ENCODE data around the gene CER1. TPM values are rescaled to one million over a fixed set of nuclear protein-coding genes. Genes with fewer than 3 reads are reported as not detected.

The CER1 gene
- total and polyA plus RNA-seq, 12 donors = 0.30 to 0.35 TPM; not detected in 10

DNA sequence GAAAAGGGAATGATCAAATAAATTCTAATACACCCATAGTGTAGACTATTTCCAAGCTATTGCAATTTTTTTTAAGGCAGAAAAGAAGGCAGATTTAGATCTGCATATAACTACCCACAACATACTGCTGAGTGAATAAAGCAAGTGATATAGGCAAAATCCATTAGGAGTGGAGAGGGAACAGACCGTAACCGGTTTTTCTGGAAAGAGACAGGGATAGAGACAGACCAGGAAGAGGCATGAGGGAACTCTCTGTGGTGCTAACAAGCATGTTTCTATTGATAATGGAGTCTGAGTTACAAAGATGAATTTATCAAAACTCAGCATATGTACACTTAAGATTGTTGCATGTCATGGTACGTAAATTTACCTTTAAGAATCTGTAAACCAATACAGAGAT, 43.8 kb downstream of the CER1 start:
- intact Hi-C loops (cut with DNase I) = no loop called here
- Histone ChIP-seq H3K27me3 (no peaks in the 10 kb centered on the region), H3K4me3 (no peak overlapping the region), H3K4me1 (peaks cover 0 to 3% (median 0%) of the 10 kb centered on the region in 9 donors), H3K9me3 (no peaks in the 10 kb centered on the region), H3K36me3 (peaks cover 0 to 32% (median 0%) of the 10 kb centered on the region in 9 donors), H3K27ac (no peak overlapping the region)
- no peak for DNase-seq
- TF ChIP-seq, protein P1, sequence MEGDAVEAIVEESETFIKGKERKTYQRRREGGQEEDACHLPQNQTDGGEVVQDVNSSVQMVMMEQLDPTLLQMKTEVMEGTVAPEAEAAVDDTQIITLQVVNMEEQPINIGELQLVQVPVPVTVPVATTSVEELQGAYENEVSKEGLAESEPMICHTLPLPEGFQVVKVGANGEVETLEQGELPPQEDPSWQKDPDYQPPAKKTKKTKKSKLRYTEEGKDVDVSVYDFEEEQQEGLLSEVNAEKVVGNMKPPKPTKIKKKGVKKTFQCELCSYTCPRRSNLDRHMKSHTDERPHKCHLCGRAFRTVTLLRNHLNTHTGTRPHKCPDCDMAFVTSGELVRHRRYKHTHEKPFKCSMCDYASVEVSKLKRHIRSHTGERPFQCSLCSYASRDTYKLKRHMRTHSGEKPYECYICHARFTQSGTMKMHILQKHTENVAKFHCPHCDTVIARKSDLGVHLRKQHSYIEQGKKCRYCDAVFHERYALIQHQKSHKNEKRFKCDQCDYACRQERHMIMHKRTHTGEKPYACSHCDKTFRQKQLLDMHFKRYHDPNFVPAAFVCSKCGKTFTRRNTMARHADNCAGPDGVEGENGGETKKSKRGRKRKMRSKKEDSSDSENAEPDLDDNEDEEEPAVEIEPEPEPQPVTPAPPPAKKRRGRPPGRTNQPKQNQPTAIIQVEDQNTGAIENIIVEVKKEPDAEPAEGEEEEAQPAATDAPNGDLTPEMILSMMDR (IDR thresholded peaks at IDR 0.05) = no peak
- no peak for ATAC-seq
- WGBS, 2 donors = 94 to 99% methylated on average over 3 of the region's 3 CpGs

DNA sequence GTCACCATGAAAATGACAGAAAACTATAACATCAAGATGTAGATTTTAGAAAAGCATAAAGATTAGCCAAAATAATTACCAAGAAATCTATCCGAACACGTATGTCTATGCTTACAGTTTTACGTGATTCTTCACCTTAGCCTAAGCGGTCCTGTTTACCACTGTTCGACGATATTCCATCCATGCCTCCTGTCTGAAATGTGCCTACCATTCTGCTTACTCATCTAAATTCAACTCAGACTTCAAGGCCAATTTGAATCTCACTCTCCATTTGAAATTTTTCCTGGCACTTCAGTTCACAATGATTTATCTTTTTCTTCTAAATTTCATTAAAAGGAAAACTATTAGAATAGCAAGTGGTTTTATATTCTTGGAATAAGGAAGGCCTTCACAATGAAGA, 44.7 kb downstream of the CER1 start:
- no peak for DNase-seq
- Histone ChIP-seq H3K4me1 (peaks cover 0 to 3% (median 0%) of the 10 kb centered on the region in 9 donors), H3K27me3 (no peaks in the 10 kb centered on the region), H3K4me3 (no peak overlapping the region), H3K36me3 (peaks cover 0 to 41% (median 0%) of the 10 kb centered on the region in 9 donors), H3K27ac (no peak overlapping the region), H3K9me3 (no peaks in the 10 kb centered on the region)
- TF ChIP-seq, protein P1 (IDR thresholded peaks at IDR 0.05) = no peak
- no peak for ATAC-seq
- intact Hi-C loops (cut with DNase I) = no loop called here
- 95 to 96% methylated on average over 6 of the region's 6 CpGs for WGBS, 2 donors

DNA sequence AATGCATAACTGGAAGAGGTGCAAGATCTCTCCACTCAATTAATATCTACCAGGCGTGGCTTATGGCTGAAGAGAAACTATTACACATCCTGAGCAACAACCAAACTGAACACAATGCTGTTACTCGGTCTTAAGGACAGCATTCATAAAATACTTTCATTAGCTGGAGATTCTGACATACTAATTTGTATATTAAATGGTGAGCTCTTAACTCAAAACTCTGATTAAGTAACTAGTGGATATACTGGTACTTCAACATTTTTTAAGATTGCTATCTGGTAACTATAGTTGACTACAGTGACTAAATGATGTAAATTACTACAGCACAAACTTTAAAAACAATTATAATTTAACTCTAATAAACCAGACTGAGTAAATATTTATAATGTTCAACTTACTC, 45.1 kb downstream of the CER1 start:
- 92 to 95% methylated on average over 2 of the region's 2 CpGs for WGBS, 2 donors
- intact Hi-C loops (cut with DNase I) = no loop called here
- no peaks in the 10 kb centered on the region for H3K27me3 ChIP-seq
- H3K4me3 ChIP-seq = no peak overlapping the region
- H3K27ac ChIP-seq = no peak overlapping the region
- ATAC-seq (no peak), DNase-seq (no peak)
- TF ChIP-seq, protein P1 (IDR thresholded peaks at IDR 0.05) = no peak
- peaks cover 0 to under 1% (median 0%) of the 10 kb centered on the region in 9 donors for H3K4me1 ChIP-seq
- peaks cover 0 to 46% (median 0%) of the 10 kb centered on the region in 9 donors for H3K36me3 ChIP-seq
- H3K9me3 ChIP-seq = no peaks in the 10 kb centered on the region

DNA sequence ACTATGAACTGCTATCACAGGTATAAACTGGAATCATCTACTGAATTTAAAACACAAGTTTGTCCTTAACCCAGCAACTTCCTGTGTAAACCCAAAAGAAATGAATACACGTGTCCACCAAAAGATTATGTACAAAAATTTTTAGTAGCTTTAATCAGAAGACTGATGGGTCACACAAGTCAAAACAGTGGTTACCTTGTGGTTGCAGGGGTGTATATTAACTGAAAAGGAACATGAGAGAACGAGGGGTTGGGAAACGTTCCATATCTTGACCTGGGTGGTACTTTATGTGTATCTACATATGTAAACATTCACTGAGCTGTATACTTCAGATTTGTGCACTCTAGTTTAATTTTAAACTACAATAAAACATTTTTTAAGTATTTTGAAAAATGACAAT, 47.9 kb downstream of the CER1 start:
- DNase-seq (no peak), ATAC-seq (no peak)
- intact Hi-C loops (cut with DNase I) = no loop called here
- H3K27ac ChIP-seq = no peak overlapping the region
- H3K36me3 ChIP-seq = peaks cover 0 to 67% (median 7%) of the 10 kb centered on the region in 9 donors
- H3K4me1 ChIP-seq = no peaks in the 10 kb centered on the region
- no peaks in the 10 kb centered on the region for H3K27me3 ChIP-seq
- TF ChIP-seq, protein P1 (IDR thresholded peaks at IDR 0.05) = no peak
- no peaks in the 10 kb centered on the region for H3K9me3 ChIP-seq
- no peak overlapping the region for H3K4me3 ChIP-seq
- WGBS, 2 donors = 61 to 70% methylated on average over 3 of the region's 3 CpGs

Data from heart right ventricle (tissue), 16 donors.